LHCN-M2 (cell line): ENCODE data around the gene DQX1. TPM values are rescaled to one million over a fixed set of nuclear protein-coding genes. Genes with fewer than 3 reads are reported as not detected.

Experiments
- total RNA-seq: library from RNA; depleted of rRNA; stranded (reverse); fragments of >200 nt; gene quantifications from 2 replicates; pipeline ENCODE4 v1.2.3, GENCODE V29; 2014; rRNA removed

The DQX1 gene
- total RNA-seq, 1 experiment from 2014 or later: not detected

Other genes starting within 250 kb of the DQX1 start
- gene SLC4A5, start 182.8 kb downstream of the DQX1 start, total RNA-seq: 0.11 TPM in 1 of 2 replicates, not detected in the other
- gene DCTN1, start 145.9 kb downstream of the DQX1 start, total RNA-seq: 117 and 126 TPM in 2 replicates
- gene C2orf81, start 104.6 kb downstream of the DQX1 start, total RNA-seq: 0.63 and 1.5 TPM in 2 replicates
- 40.0 and 55.8 TPM in 2 replicates for gene WDR54, start 104.5 kb downstream of the DQX1 start, total RNA-seq
- gene RTKN, start 84.3 kb downstream of the DQX1 start, total RNA-seq: 36.2 and 51.4 TPM in 2 replicates
- 5.6 and 23.2 TPM in 2 replicates for gene INO80B, start 71.1 kb downstream of the DQX1 start, total RNA-seq
- gene WBP1, start 67.8 kb downstream of the DQX1 start, total RNA-seq: 58.6 and 65.4 TPM in 2 replicates
- 40.8 and 41.6 TPM in 2 replicates for gene MOGS, start 60.8 kb downstream of the DQX1 start, total RNA-seq
- 23.7 and 26.7 TPM in 2 replicates for gene MRPL53, start 53.6 kb downstream of the DQX1 start, total RNA-seq
- 13.1 and 13.7 TPM in 2 replicates for gene CCDC142, start 43.2 kb downstream of the DQX1 start, total RNA-seq
- gene TTC31, start 43.1 kb downstream of the DQX1 start, total RNA-seq: 22.4 and 24.2 TPM in 2 replicates
- gene LBX2, start 26.6 kb downstream of the DQX1 start, total RNA-seq: 1.2 and 1.6 TPM in 2 replicates
- gene PCGF1, start 18.5 kb downstream of the DQX1 start, total RNA-seq: 29.4 and 29.6 TPM in 2 replicates
- gene TLX2, start 11.8 kb downstream of the DQX1 start, total RNA-seq: 0.46 and 1.1 TPM in 2 replicates
- gene AUP1, start 3.5 kb upstream of the DQX1 start, total RNA-seq: 140 TPM in 2 replicates
- gene HTRA2, start 3.7 kb upstream of the DQX1 start, total RNA-seq: 40.9 and 43.2 TPM in 2 replicates
- gene LOXL3, start 27.7 kb upstream of the DQX1 start, total RNA-seq: 9.9 and 11.7 TPM in 2 replicates
- gene DOK1, start 28.5 kb upstream of the DQX1 start, total RNA-seq: 25.1 and 33.5 TPM in 2 replicates
- 0.06 TPM in 1 of 2 replicates, not detected in the other for gene M1AP, start 122.1 kb upstream of the DQX1 start, total RNA-seq
- gene SEMA4F, start 128.0 kb upstream of the DQX1 start, total RNA-seq: 8.8 and 11.3 TPM in 2 replicates